HG03060 (cell line): Measurements from ENCODE around the gene FAM120B.

ENCODE experiments used
- ATAC-seq: cut with Tn5 transposase; IDR thresholded peaks from one replicate; pipeline ENCODE4 v1.9.1; 2021; ENCODE audit warnings: low read depth, moderate number of reproducible peaks; ENCODE audit not compliant: unreplicated experiment

The FAM120B gene

GRCh38 chr6:170272341-170273065 is 34.1 kb upstream of the FAM120B start:
- no peak for ATAC-seq

GRCh38 chr6:170273191-170273590 is 33.4 kb upstream of the FAM120B start:
- ATAC-seq: no peak

DNA sequence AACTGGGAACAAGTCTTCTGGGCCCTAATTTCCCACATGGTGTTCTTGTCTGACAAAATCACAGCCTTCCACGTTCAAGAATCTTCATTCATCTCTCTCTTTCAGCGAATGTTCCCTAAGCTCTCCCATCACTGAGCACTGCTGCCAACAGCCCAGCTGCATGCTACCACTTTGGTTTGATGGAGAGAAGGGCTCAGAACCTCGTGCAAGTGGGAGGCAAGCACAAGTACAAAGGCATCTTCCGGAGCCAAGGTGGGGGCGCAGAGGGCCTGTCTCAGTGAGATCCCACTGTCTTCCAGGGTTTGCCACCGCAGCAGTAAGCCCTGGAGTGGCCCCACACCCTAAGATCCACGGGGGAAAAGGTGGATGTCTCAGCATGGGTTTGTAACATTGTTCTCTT is 32.9 kb upstream of the FAM120B start:
- no peak for ATAC-seq

DNA sequence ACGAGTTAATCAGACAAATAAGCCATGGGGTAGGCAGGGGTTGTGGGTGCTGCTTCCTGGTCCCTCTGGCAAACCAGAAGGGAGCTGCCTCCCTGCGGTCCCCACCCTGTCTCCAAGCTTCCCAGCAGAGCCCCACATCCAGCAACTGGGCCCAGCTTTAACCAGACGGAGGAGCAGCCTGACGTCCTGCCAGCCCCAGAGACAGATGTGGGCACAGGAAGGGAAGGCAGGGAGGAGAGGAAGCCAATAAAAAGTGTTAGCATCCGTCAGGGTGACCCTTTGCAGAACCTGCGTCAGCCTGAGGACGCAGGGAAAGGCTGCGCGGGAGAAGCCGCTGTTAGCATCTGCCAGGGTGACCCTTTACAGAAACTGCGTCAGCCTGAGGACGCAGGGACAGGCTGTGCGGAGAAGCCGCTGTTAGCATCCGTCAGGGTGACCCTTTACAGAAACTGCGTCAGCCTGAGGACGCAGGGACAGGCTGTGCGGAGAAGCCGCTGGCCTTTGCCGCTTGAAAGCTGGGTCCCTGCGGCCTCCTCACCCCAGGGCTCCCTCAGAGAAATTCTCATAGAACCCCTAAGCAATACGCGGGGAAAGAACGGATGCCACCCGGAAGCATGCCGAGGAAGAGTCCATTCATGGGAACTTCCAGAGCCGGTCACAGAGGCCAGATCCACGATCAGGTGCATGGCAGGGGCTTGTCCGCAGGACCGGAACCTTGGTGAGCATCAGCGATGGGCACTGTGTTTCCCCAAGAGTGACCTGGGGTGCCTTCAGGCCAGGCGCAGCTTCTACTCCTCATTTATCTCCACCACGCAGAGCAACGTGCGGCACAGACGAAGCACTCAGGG is 31.6 kb upstream of the FAM120B start:
- no peak for ATAC-seq

GRCh38 chr6:170276369-170277057 is 30.0 kb upstream of the FAM120B start:
- no peak for ATAC-seq

DNA sequence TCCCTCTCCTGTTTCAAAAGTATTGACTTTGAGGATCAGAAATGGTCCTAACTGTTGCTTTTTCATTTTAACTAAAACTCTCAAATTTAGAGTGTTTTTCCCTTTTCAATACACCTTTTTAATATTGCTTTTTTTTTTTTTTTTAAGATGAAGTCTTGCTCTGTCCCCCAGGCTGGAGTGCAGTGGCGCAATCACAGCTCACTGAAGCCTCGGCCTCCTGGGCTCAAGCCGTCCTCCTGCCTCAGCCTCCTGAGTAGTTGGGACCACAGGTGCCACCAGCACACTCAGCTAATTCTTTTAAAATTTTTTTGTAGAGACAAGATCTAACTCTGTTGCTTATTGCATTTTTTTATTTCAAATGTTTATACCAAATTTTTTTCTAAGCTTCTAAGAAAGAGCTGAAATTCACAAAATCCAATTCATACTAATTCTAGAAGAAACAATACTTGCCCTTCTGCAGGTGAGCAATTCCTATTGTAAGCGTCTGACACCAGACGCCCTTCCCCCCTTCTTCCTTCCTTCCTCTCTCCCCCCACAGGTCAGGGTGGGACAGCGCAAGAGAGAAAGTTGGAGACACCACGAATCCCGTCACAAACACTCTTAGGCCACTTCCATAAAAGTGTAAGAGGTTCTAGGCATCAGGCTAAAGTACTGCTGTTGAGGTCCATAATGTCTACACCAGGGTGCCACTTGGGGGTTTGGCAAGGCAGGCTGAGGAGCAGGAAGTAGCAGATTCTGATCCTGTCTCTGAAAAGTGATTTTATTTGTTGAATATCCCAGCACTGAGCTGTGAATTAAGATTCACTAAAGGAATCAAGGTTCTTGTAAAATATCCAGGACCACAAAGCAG is 28.4 kb upstream of the FAM120B start:
- ATAC-seq: no peak

- no peak for ATAC-seq
Measured at GRCh38 chr6:170278743-170279094, 27.8 kb upstream of the FAM120B start.

DNA sequence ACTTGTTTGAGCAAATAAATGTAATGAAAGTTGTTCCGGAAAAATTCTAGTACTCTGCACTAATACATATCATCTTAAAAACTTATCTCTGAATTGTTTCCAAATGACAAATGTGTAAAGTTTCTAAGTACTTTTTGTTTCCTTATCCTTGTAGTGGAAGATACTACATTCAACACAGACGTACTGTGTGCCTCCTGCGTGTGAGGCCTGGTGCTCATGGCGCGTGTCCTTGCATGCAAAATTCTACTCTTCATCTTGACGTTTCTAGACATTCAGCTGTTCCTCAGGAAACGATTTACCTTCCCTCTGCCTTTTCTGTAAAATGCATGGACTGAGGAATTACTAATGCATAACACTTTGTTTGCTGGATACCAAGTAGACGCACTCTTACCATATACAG is 27.1 kb upstream of the FAM120B start:
- no peak for ATAC-seq

- ATAC-seq: no peak
Measured at GRCh38 chr6:170279977-170280688, 26.4 kb upstream of the FAM120B start.

DNA sequence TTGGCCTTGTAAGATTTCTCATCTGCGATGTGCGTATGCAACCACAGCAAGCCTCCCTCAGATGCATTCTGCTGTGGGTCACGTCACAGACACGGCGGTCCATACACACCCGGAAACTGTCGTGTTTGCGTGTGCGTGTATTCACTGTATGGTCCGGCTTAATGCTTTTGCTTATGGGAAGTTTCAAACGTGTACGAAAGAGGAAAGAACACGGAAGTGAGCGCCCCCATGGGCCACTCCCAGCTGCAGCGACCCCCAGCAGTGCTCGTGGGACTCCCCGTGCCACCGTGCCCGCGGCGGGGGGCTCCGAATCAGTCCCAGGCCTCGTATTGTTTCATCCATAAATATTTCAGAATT is 25.9 kb upstream of the FAM120B start:
- ATAC-seq: no peak

- ATAC-seq: no peak
Measured at GRCh38 chr6:170281331-170282292, 24.9 kb upstream of the FAM120B start.

DNA sequence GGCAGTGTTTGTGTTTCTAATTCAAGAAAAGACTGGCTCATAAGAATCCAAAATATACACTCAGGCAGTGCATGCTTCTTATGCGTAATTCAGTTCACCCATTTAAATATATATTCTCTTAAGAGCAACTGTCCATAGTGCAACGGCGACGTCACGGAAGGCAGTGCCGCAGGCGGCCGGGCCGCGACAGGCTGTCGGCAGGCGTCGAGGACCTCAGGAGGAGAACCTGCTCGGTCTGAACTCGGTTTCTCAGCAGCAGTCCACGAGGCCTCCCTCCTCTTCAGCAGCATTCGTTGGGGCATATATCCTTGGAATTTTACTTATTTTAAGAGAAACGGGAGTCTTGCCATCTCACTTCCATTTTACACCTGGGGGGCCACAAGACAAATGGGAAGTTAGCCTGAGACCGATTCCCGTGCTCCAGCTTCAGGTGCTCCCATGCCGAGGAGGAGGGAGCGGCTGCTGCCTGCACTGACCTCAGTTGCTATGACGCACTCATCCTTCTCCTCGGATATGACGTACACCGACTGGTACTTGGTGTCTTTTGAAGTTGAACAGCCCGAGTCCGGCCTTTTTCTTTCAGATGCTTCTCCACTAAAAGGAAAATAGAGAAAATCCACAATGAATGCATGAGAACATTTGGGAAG is 23.9 kb upstream of the FAM120B start:
- ATAC-seq: no peak

- ATAC-seq: no peak
Measured at GRCh38 chr6:170283212-170284081, 23.1 kb upstream of the FAM120B start.

DNA sequence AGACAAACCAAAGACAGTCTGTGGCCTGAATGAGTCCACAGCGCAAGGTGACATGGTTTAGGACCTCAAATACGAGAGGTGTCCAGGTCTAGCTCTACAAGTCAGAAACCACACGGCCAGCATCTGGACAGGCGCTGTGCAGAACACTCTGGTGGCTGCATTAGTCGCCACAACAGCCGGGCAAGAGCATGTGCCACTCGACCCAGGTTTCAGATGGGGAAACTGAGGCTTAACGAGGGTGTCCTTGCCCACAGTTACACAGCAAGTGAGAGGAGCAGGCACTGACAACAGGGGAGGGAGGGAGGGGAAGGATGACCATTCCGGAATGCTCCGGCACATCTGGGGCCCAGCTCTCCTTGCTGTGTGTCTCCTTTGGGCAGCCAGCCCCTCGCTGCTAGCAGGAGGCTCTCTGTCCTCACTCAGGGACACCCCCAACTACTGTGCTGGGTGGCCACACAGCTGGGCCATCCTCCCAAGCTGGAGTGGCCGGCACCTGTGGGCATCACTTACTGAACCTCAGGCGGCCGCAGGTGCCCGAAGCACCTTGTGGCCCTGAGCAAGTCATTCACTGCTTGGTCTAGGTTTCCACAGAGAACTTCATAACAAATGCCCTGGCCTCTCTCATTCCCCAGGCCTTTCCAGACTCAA is 22.3 kb upstream of the FAM120B start:
- no peak for ATAC-seq

- no peak for ATAC-seq
Measured at GRCh38 chr6:170284866-170285469, 21.6 kb upstream of the FAM120B start.

- ATAC-seq: no peak
Measured at GRCh38 chr6:170285482-170285881, 21.1 kb upstream of the FAM120B start.
